Spleen (tissue), 11 donors: ENCODE data around the gene RYR2. TPM values are rescaled to one million over a fixed set of nuclear protein-coding genes. Genes with fewer than 3 reads are reported as not detected.

Experiments used
- DNase-seq: peaks from one replicate; pipeline ENCODE4 v3.0.0-alpha.2; 2020
- H3K27ac ChIP-seq, 8 donors: fragments of 200-600 bp; sonication (generic) in 7 of 8; 1 replicate in 4 of 8; 2 replicates in 4 of 8; pipeline versions ENCODE4 v1.5.0 to v1.8.0; 2016 to 2021; ENCODE audit warnings: inconsistent platforms in 4 of 8, mild to moderate bottlenecking in 4 of 8, moderate library complexity in 1 of 8
- H3K27me3 ChIP-seq, 7 donors: fragments of 200-600 bp; sonication (generic) in 6 of 7; replicated peaks in 1 of 7; 1 replicate in 4 of 7; 2 replicates in 3 of 7; pipeline versions ENCODE4 v1.5.0 to v1.8.0; 2016 to 2021; ENCODE audit warnings: inconsistent platforms in 3 of 7, mild to moderate bottlenecking in 1 of 7
- H3K36me3 ChIP-seq, 6 donors: fragments of 200-600 bp; sonication (generic) in 5 of 6; 1 replicate in 4 of 6; 2 replicates in 2 of 6; pipeline versions ENCODE4 v1.5.0 to v1.8.0; 2016 to 2021; ENCODE audit warnings: inconsistent platforms in 2 of 6
- H3K4me1 ChIP-seq, 6 donors: fragments of 200-600 bp; sonication (generic) in 5 of 6; 1 replicate in 3 of 6; 2 replicates in 3 of 6; pipeline versions ENCODE4 v1.5.0 to v1.8.0; 2016 to 2021; ENCODE audit warnings: inconsistent platforms in 3 of 6
- H3K4me3 ChIP-seq, 8 donors: fragments of 200-600 bp; sonication (generic) in 7 of 8; 1 replicate in 4 of 8; 2 replicates in 4 of 8; pipeline versions ENCODE4 v1.5.0 to v1.8.0; 2016 to 2021; ENCODE audit warnings: inconsistent platforms in 4 of 8, mild to moderate bottlenecking in 4 of 8, moderate library complexity in 2 of 8
- H3K9me3 ChIP-seq, 8 donors: fragments of 200-600 bp; sonication (generic) in 7 of 8; 1 replicate in 4 of 8; 2 replicates in 4 of 8; pipeline versions ENCODE4 v1.5.0 to v1.8.0; 2016 to 2021; ENCODE audit warnings: inconsistent platforms in 4 of 8
- CTCF ChIP-seq, 11 experiments: fragments of 200-600 bp in 7 of 11; fragments of 450-650 bp in 4 of 11; sonication (generic) in 4 of 11; IDR thresholded peaks in 8 of 11; conservative IDR thresholded peaks in 3 of 11; 1 replicate in 7 of 11; 2 replicates in 4 of 11; pipeline versions ENCODE4 v1.4.0 to v1.8.0; 2016 to 2021; ENCODE audit warnings: antibody characterized with exemption in 11 of 11, inconsistent platforms in 4 of 11, mild to moderate bottlenecking in 1 of 11
- POLR2A ChIP-seq, 3 donors: fragments of 450-650 bp; IDR thresholded peaks; one replicate each; pipeline ENCODE4 v1.5.1; 2017; ENCODE audit warnings: antibody characterized with exemption in 3 of 3, mild to moderate bottlenecking in 1 of 3
- POLR2AphosphoS5 ChIP-seq, 3 donors: sonication (generic); formaldehyde crosslinking; IDR thresholded peaks; one replicate each; pipeline ENCODE4 v1.5.1; 2017; ENCODE audit warnings: antibody characterized with exemption in 3 of 3
- WGBS, 5 donors: extraction: QIAGEN DNeasy Blood & Tissue Kit in 3 of 5; methylation state at CpG; one replicate each; pipeline versions ENCODE4 v1.1.5 to v1.1.7; 2013 to 2018; 5-methylcytosine and 5-hydroxymethylcytosine counted together
- intact Hi-C: fragments of 100-400 bp; cut with DNase I; formaldehyde crosslinking; loops from one replicate; pipeline ENCODE4 v1.15.0; 2023; ENCODE audit warnings: low total_unique reads
- polyA plus RNA-seq, 3 donors: library from polyadenylated mRNA; stranded (reverse); fragments of 200-250 nt; gene quantifications; one replicate each; pipeline ENCODE4 v1.2.1, GENCODE V29; 2013
- total RNA-seq, 7 donors: library from RNA; depleted of rRNA in 3 of 7; stranded (reverse); fragments of >200 nt in 3 of 7; fragmentation: NEBNext Ultra II Directional in 4 of 7; extraction: Animal tissue kit (Norgen Biotek cat#: 25700) in 4 of 7; gene quantifications; one replicate each; pipeline versions ENCODE4 v1.1.0 to v1.2.1, GENCODE V29; 2016 to 2021
- donor health status: healthy with polysubstance abuse.
- donor health status: DM: no; HTN: no; CAD: no; lungs with moderate emphysema.
- donor health status: DM: no; HTN: no; CAD: no.
- donor health status: Bipolar disorder and iron deficiency.
- donor health status: healthy.
- donor health status: DM: no; HTN: no; CAD: no.
- donor health status: DM: yes; HTN: yes; CAD: no.

Gene RYR2
- total and polyA plus RNA-seq, 10 donors, result 0.12 to 7.1 (median 3.7) TPM

GRCh38 chr1:237748171-237748960, 706.4 kb downstream of the RYR2 start:
- no peaks in the 10 kb centered on the region for H3K9me3 ChIP-seq
- H3K27me3 ChIP-seq, result no peaks in the 10 kb centered on the region
- no peak for DNase-seq
- intact Hi-C loops, result no loop called here
- no peaks in the 10 kb centered on the region for H3K36me3 ChIP-seq
- no peaks in the 10 kb centered on the region for H3K4me1 ChIP-seq
- no peak overlapping the region for H3K4me3 ChIP-seq
- TF ChIP-seq POLR2AphosphoS5 (IDR thresholded peaks at IDR 0.05) (no peak), POLR2A (IDR thresholded peaks at IDR 0.05) (no peak), CTCF (IDR thresholded peaks at IDR 0.05 in 8 of 11, conservative IDR thresholded peaks at IDR 0.05 in 3 of 11) (no peak)
- no peak overlapping the region for H3K27ac ChIP-seq
- WGBS, 5 donors, result 43 to 73% (median 61%) methylated on average over 2 of the region's 2 CpGs

- H3K9me3 ChIP-seq, result no peaks in the 10 kb centered on the region
- no peaks in the 10 kb centered on the region for H3K27me3 ChIP-seq
- intact Hi-C loops, result no loop called here
- H3K4me3 ChIP-seq, result no peak overlapping the region
- H3K4me1 ChIP-seq, result no peaks in the 10 kb centered on the region
- TF ChIP-seq CTCF (IDR thresholded peaks at IDR 0.05 in 8 of 11, conservative IDR thresholded peaks at IDR 0.05 in 3 of 11) (no peak), POLR2AphosphoS5 (IDR thresholded peaks at IDR 0.05) (no peak), POLR2A (IDR thresholded peaks at IDR 0.05) (no peak)
- 67 to 88% (median 79%) methylated on average over 1 of the region's 1 CpG for WGBS, 5 donors
- no peak overlapping the region for H3K27ac ChIP-seq
- no peaks in the 10 kb centered on the region for H3K36me3 ChIP-seq
- DNase-seq, result no peak
These were observed 707.1 kb downstream of the RYR2 start for GRCh38 chr1:237749122-237749521.

GRCh38 chr1:237751090-237751489, 709.1 kb downstream of the RYR2 start:
- no peaks in the 10 kb centered on the region for H3K27me3 ChIP-seq
- no peaks in the 10 kb centered on the region for H3K9me3 ChIP-seq
- TF ChIP-seq CTCF (IDR thresholded peaks at IDR 0.05 in 8 of 11, conservative IDR thresholded peaks at IDR 0.05 in 3 of 11), result no peak
- no peak for TF ChIP-seq POLR2A (IDR thresholded peaks at IDR 0.05)
- TF ChIP-seq POLR2AphosphoS5 (IDR thresholded peaks at IDR 0.05), result no peak
- 90 to 96% (median 95%) methylated on average over 2 of the region's 2 CpGs for WGBS, 5 donors
- no peaks in the 10 kb centered on the region for H3K4me1 ChIP-seq
- intact Hi-C loops, result no loop called here
- DNase-seq, result no peak
- H3K4me3 ChIP-seq, result no peak overlapping the region
- H3K27ac ChIP-seq, result no peak overlapping the region
- no peaks in the 10 kb centered on the region for H3K36me3 ChIP-seq

- Histone ChIP-seq H3K4me3 (no peak overlapping the region), H3K27ac (no peak overlapping the region), H3K4me1 (no peaks in the 10 kb centered on the region), H3K36me3 (no peaks in the 10 kb centered on the region), H3K9me3 (no peaks in the 10 kb centered on the region), H3K27me3 (no peaks in the 10 kb centered on the region)
- TF ChIP-seq POLR2AphosphoS5 (IDR thresholded peaks at IDR 0.05), result no peak
- no peak for TF ChIP-seq CTCF (IDR thresholded peaks at IDR 0.05 in 8 of 11, conservative IDR thresholded peaks at IDR 0.05 in 3 of 11)
- no peak for TF ChIP-seq POLR2A (IDR thresholded peaks at IDR 0.05)
- intact Hi-C loops, result no loop called here
- DNase-seq, result no peak
- WGBS, 5 donors, result 82 to 89% (median 83%) methylated on average over 3 of the region's 3 CpGs
These were observed 712.6 kb downstream of the RYR2 start for GRCh38 chr1:237754627-237755026.
